ENCODE results near the gene HDLBP. TPM values are rescaled to one million over a fixed set of nuclear protein-coding genes. Genes with fewer than 3 reads are reported as not detected.

The HDLBP gene
- total RNA-seq, 1 donor from 2014 or later, result 159 TPM

DNA sequence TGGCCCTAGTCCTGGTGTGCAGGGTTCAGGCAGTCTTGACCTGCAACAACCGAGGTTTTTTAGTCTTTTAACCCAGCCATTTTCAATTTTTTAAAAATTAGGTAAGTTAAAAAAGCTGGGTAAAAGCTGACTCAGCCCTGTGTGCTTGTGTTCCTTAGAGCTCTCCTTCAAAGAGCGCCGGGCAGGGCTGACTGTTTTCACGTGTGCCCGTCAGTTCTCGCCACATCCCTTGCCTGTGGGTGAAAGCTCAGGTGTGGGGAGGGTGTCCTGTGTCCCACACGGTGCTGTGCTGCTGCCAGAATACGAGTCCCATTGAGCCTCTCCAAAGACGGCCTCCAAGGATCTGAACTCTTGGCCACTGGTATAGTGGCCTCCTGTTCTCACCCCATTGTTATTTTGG is 132.3 kb downstream of the HDLBP start:
- DNase-seq (ENCODE audit: low spot score in 2 of 2) (no peak), FAIRE-seq (no peak)

DNA sequence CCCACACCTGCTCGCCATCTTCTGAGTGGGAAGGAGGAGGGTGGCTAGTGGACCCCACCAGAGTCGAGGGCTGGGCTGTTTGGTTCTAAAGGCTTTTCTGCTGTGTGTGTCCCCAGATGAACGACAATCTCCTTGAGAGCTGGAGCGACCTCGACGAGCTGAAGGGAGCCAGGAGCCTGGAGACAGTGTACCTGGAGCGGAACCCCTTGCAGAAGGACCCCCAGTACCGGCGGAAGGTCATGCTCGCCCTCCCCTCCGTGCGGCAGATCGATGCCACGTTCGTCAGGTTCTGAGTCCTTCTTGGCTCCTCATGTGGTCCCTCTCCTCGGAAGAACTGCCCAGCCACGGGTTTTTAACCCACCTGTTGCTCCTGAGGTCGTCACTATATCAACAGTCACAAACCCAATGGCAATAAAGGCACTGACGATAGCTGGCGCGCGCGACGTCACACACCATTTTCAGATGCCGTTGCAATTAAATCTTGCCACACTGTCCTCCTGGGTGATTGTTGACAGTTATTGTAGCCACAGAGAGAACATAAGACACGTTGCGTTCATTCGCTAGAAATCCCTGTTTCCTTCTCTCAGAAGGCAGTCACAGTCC is 132.8 kb downstream of the HDLBP start:
- FAIRE-seq (no peak), DNase-seq (ENCODE audit: low spot score in 2 of 2) (no peak)

DNA sequence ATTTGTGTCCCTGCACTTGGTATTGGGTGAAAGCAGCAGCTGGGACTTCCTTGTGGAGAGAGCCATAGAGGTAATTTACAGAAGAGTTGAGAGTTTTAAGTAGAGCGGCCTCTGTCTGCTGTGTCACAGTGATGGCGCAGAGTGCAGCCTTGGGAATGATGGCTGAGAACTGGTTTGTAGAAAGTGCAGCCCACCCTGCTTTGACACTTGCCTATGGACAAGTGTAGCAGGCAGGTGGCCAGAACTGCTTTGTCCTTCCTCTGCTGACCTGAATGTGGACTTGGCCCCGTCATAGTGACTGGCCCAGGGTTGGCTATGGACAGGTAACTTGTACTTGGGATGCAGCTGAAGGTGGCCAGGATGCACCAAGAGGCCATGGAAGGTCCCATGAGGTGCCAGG is 133.3 kb downstream of the HDLBP start:
- FAIRE-seq (no peak), DNase-seq (ENCODE audit: low spot score in 2 of 2) (no peak)

DNA sequence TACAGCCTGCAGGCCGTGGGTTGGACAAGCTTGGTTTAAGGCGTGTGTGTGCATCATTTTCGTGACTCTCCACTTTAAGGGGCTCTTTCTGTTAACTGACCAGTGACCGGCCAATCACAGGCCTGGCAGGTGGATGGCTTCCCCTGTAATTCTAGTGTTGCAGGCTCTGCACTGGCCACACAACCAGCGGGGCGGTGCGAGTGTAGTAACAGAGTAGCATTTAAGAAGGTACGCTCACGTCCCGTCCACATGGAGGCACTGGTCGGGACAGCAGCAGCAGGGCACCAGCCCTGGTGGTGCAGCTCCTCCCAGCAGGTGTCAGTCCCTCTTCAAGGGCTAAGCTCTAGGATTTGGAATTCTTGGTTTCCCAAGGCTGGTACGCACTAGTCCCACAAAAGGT is 135.0 kb downstream of the HDLBP start:
- DNase-seq (ENCODE audit: low spot score in 2 of 2) (no peak), FAIRE-seq (no peak)

DNA sequence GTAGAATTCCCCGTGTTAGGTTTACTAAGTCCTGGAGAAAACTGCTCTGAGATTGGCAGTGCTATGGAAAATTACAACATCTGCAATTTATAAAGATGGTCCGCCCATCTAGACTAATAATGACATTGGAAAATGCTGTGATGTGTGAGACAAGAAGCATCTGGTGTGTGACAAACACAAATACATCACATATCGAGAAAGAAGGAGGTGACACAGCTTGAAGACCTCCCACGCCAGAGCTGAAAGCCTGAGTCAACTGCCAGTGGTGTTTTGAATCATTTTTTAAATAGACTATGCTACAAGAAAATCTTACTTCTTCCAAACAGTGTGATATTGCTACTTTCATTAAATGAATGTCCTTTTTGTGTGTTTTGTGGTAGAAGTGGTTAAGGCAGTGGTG is 135.6 kb downstream of the HDLBP start:
- FAIRE-seq, result no peak

DNA sequence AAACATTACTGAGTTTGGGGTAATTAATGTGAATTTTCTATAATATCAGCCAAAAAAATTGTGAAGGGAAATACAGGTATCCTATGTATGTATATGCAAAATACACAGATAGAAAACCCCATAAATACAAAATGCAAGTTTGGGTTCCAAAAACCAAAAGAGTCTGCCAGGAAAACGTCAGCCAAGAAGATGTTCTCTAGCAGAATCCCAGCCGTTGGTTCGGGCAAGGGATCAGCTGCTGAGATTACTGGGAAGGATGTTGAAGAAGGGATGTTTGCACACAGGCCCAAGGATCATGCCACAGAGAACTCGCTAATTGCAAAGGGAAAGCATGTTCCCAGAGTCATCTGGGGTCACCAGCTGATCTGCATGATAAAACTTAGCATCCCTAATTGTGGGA is 136.5 kb downstream of the HDLBP start:
- DNase-seq (ENCODE audit: low spot score in 2 of 2) (no peak), FAIRE-seq (no peak)

More for the DNA sequence above, 135.6 kb downstream of the HDLBP start:
- no peak for DNase-seq (ENCODE audit: low spot score in 2 of 2)

- no peak for DNase-seq (ENCODE audit: low spot score in 2 of 2)
- no peak for FAIRE-seq
Observed at GRCh38 chr2:241177526-241178334, 137.7 kb downstream of the HDLBP start.

Other genes starting within 250 kb of the HDLBP start
- 32.6 TPM for gene MTERF4, start 213.4 kb downstream of the HDLBP start, total RNA-seq
- gene PASK, start 166.2 kb downstream of the HDLBP start, total RNA-seq, result 15.1 TPM
- 48.9 TPM for gene PPP1R7, start 165.2 kb downstream of the HDLBP start, total RNA-seq
- 0.41 TPM for gene ANO7, start 127.0 kb downstream of the HDLBP start, total RNA-seq
- 207 TPM for gene SEPTIN2, start 253 bp upstream of the HDLBP start, total RNA-seq
- 37.1 TPM for gene FARP2, start 40.6 kb upstream of the HDLBP start, total RNA-seq
- 181 TPM for gene STK25, start 192.9 kb upstream of the HDLBP start, total RNA-seq
- gene BOK, start 243.1 kb upstream of the HDLBP start, total RNA-seq, result 20.8 TPM